Liver (tissue), 9 donors: ENCODE measurements around the gene IRAK1BP1. TPM values are rescaled to one million over a fixed set of nuclear protein-coding genes. Genes with fewer than 3 reads are reported as not detected.

Source experiments
- DNase-seq: peaks from one replicate; pipeline ENCODE4 v3.0.0-alpha.2; 2017; ENCODE audit warnings: low spot score
- H3K27ac ChIP-seq, 2 donors: one replicate each; pipeline ENCODE4 v1.7.0; 2013; ENCODE audit warnings: inconsistent platforms in 2 of 2, low read length in 2 of 2, control low read depth in 1 of 2, low read depth in 1 of 2, mild to moderate bottlenecking in 1 of 2
- H3K27me3 ChIP-seq, 4 donors: one replicate each; pipeline versions ENCODE4 v1.6.1 to v1.7.0; 2013; ENCODE audit warnings: low read length in 3 of 4, inconsistent platforms in 1 of 4, mild to moderate bottlenecking in 1 of 4, moderate library complexity in 1 of 4; ENCODE audit not compliant: control insufficient read depth in 4 of 4, insufficient read depth in 4 of 4
- H3K36me3 ChIP-seq, 4 donors: one replicate each; pipeline versions ENCODE4 v1.6.1 to v1.7.0; 2013; ENCODE audit warnings: low read length in 3 of 4, mild to moderate bottlenecking in 3 of 4, low read depth in 1 of 4, moderate library complexity in 1 of 4; ENCODE audit not compliant: control insufficient read depth in 4 of 4, insufficient read depth in 3 of 4
- H3K4me1 ChIP-seq, 4 donors: one replicate each; pipeline versions ENCODE4 v1.6.1 to v1.7.0; 2013; ENCODE audit warnings: low read length in 3 of 4, mild to moderate bottlenecking in 3 of 4, moderate library complexity in 1 of 4; ENCODE audit not compliant: control insufficient read depth in 4 of 4, insufficient read depth in 4 of 4
- H3K4me3 ChIP-seq, 3 donors: one replicate each; pipeline versions ENCODE4 v1.6.1 to v1.7.0; 2013; ENCODE audit warnings: low read length in 3 of 3, control low read depth in 1 of 3, low read depth in 1 of 3, mild to moderate bottlenecking in 1 of 3
- H3K9ac ChIP-seq, 2 donors: one replicate each; pipeline ENCODE4 v1.7.0; 2013; ENCODE audit warnings: low read length in 2 of 2, mild to moderate bottlenecking in 2 of 2, moderate library complexity in 2 of 2, control low read depth in 1 of 2, low read depth in 1 of 2
- H3K9me3 ChIP-seq, 4 donors: one replicate each; pipeline versions ENCODE4 v1.6.1 to v1.7.0; 2013; ENCODE audit warnings: low read length in 3 of 4; ENCODE audit not compliant: control insufficient read depth in 4 of 4
- FOXA1 ChIP-seq: IDR thresholded peaks from 2 replicates; pipeline ENCODE4 v1.6.1; 2016; ENCODE audit warnings: antibody characterized with exemption
- FOXA2 ChIP-seq: IDR thresholded peaks from 2 replicates; pipeline ENCODE4 v1.6.1; 2016; ENCODE audit warnings: antibody characterized with exemption
- HNF4A ChIP-seq, 2 donors: conservative IDR thresholded peaks; 2 replicates each; pipeline ENCODE4 v1.6.1; 2016; ENCODE audit warnings: antibody characterized with exemption in 2 of 2, mild to moderate bottlenecking in 2 of 2
- HNF4G ChIP-seq: IDR thresholded peaks from 2 replicates; pipeline ENCODE4 v1.6.1; 2016; ENCODE audit warnings: antibody characterized with exemption
- NR2F2 ChIP-seq: IDR thresholded peaks from 2 replicates; pipeline ENCODE4 v1.6.1; 2016; ENCODE audit warnings: antibody characterized with exemption
- RXRA ChIP-seq, 2 donors: IDR thresholded peaks; 2 replicates each; pipeline ENCODE4 v1.6.1; 2017 to 2018; ENCODE audit warnings: antibody characterized with exemption in 2 of 2, mild to moderate bottlenecking in 1 of 2
- SP1 ChIP-seq: IDR thresholded peaks from 2 replicates; pipeline ENCODE4 v1.6.1; 2018; ENCODE audit warnings: antibody characterized with exemption, mild to moderate bottlenecking
- TAF1 ChIP-seq: conservative IDR thresholded peaks from 2 replicates; pipeline ENCODE4 v1.6.1; 2016; ENCODE audit warnings: antibody characterized with exemption, mild to moderate bottlenecking
- YY1 ChIP-seq: IDR thresholded peaks from 2 replicates; pipeline ENCODE4 v1.6.1; 2016; ENCODE audit warnings: antibody characterized with exemption, mild to moderate bottlenecking
- WGBS: extraction: QIAGEN DNeasy Blood & Tissue Kit; methylation state at CpG from one replicate; pipeline ENCODE4 v1.1.7; 2013; 5-methylcytosine and 5-hydroxymethylcytosine counted together
- polyA plus RNA-seq, 2 donors: library from polyadenylated mRNA; stranded (reverse) in 1 of 2; unstranded in 1 of 2; fragments of 200-250 nt in 1 of 2; fragments of >200 nt in 1 of 2; fragmentation: Nextera tagmentation in 1 of 2; extraction: Ambion mirVana in 1 of 2; gene quantifications; one replicate each; pipeline versions ENCODE4 v1.2.1 to v1.2.3, GENCODE V29; 2013 to 2015
- total RNA-seq, 2 donors: library from RNA; depleted of rRNA; stranded (reverse); fragments of >200 nt; gene quantifications; one replicate each; pipeline ENCODE4 v1.2.3, GENCODE V29; 2014
- TF ChIP-seq, protein P1 (sequence below): IDR thresholded peaks from 2 replicates; pipeline ENCODE4 v1.6.1; 2016; ENCODE audit warnings: antibody characterized with exemption, mild to moderate bottlenecking
- TF ChIP-seq, protein P2 (sequence below): fragments of 150-350 bp; IDR thresholded peaks from 2 replicates; pipeline ENCODE4 v1.5.1; 2017; ENCODE audit warnings: improper control_type of control experiment, low read depth, low read length; ENCODE audit not compliant: missing input control
- TF ChIP-seq, protein P3 (sequence below): IDR thresholded peaks from 2 replicates; pipeline ENCODE4 v1.6.1; 2016; ENCODE audit warnings: antibody characterized with exemption
- TF ChIP-seq, protein P4 (sequence below): IDR thresholded peaks from 2 replicates; pipeline ENCODE4 v1.6.1; 2016; ENCODE audit warnings: antibody characterized with exemption
- TF ChIP-seq, protein P5 (sequence below): IDR thresholded peaks from 2 replicates; pipeline ENCODE4 v1.6.1; 2016; ENCODE audit warnings: antibody characterized with exemption
- donor health status: healthy.
- donor health status: healthy.
- donor health status: healthy.
- donor health status: healthy.
- donor health status: healthy.

IRAK1BP1 gene
- total and polyA plus RNA-seq, 4 donors, result 0.46 to 2.2 (median 0.77) TPM

DNA sequence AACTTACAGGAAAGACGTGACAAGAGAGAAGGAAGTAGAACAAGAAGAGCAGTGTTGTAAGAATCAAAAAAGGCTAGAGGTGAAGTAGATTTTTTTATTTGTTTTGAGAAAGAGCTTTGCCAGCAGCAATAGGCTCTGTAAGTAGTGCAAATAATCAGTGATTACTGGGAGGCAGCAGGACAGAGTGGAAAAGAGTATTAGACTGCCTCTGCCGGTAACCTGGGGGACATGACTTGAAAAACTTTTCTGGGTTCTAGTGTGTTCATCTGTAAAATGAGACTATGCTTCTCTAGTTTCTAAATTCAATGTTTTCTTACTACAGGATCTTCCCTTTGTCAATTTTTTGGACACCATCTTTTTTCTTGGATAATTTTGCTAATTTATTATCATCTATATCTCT lies 5.8 kb upstream of the IRAK1BP1 start:
- Histone ChIP-seq H3K27me3 (no peaks in the 10 kb centered on the region), H3K9ac (no peak overlapping the region), H3K4me3 (no peak overlapping the region), H3K9me3 (no peaks in the 10 kb centered on the region), H3K4me1 (peaks cover 0 to 2% (median 0%) of the 10 kb centered on the region in 4 donors), H3K27ac (no peak overlapping the region), H3K36me3 (no peaks in the 10 kb centered on the region)
- TF ChIP-seq, protein P1, sequence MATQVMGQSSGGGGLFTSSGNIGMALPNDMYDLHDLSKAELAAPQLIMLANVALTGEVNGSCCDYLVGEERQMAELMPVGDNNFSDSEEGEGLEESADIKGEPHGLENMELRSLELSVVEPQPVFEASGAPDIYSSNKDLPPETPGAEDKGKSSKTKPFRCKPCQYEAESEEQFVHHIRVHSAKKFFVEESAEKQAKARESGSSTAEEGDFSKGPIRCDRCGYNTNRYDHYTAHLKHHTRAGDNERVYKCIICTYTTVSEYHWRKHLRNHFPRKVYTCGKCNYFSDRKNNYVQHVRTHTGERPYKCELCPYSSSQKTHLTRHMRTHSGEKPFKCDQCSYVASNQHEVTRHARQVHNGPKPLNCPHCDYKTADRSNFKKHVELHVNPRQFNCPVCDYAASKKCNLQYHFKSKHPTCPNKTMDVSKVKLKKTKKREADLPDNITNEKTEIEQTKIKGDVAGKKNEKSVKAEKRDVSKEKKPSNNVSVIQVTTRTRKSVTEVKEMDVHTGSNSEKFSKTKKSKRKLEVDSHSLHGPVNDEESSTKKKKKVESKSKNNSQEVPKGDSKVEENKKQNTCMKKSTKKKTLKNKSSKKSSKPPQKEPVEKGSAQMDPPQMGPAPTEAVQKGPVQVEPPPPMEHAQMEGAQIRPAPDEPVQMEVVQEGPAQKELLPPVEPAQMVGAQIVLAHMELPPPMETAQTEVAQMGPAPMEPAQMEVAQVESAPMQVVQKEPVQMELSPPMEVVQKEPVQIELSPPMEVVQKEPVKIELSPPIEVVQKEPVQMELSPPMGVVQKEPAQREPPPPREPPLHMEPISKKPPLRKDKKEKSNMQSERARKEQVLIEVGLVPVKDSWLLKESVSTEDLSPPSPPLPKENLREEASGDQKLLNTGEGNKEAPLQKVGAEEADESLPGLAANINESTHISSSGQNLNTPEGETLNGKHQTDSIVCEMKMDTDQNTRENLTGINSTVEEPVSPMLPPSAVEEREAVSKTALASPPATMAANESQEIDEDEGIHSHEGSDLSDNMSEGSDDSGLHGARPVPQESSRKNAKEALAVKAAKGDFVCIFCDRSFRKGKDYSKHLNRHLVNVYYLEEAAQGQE, result no peak
- TF ChIP-seq FOXA2, result no peak
- TF ChIP-seq HNF4A (conservative IDR thresholded peaks at IDR 0.05), result no peak
- TF ChIP-seq, protein P2, sequence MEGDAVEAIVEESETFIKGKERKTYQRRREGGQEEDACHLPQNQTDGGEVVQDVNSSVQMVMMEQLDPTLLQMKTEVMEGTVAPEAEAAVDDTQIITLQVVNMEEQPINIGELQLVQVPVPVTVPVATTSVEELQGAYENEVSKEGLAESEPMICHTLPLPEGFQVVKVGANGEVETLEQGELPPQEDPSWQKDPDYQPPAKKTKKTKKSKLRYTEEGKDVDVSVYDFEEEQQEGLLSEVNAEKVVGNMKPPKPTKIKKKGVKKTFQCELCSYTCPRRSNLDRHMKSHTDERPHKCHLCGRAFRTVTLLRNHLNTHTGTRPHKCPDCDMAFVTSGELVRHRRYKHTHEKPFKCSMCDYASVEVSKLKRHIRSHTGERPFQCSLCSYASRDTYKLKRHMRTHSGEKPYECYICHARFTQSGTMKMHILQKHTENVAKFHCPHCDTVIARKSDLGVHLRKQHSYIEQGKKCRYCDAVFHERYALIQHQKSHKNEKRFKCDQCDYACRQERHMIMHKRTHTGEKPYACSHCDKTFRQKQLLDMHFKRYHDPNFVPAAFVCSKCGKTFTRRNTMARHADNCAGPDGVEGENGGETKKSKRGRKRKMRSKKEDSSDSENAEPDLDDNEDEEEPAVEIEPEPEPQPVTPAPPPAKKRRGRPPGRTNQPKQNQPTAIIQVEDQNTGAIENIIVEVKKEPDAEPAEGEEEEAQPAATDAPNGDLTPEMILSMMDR, result no peak
- TF ChIP-seq NR2F2, result no peak
- no peak for TF ChIP-seq FOXA1
- TF ChIP-seq RXRA (IDR thresholded peaks at IDR 0.05), result no peak
- TF ChIP-seq, protein P3, sequence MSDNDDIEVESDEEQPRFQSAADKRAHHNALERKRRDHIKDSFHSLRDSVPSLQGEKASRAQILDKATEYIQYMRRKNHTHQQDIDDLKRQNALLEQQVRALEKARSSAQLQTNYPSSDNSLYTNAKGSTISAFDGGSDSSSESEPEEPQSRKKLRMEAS, result no peak
- TF ChIP-seq, protein P4, sequence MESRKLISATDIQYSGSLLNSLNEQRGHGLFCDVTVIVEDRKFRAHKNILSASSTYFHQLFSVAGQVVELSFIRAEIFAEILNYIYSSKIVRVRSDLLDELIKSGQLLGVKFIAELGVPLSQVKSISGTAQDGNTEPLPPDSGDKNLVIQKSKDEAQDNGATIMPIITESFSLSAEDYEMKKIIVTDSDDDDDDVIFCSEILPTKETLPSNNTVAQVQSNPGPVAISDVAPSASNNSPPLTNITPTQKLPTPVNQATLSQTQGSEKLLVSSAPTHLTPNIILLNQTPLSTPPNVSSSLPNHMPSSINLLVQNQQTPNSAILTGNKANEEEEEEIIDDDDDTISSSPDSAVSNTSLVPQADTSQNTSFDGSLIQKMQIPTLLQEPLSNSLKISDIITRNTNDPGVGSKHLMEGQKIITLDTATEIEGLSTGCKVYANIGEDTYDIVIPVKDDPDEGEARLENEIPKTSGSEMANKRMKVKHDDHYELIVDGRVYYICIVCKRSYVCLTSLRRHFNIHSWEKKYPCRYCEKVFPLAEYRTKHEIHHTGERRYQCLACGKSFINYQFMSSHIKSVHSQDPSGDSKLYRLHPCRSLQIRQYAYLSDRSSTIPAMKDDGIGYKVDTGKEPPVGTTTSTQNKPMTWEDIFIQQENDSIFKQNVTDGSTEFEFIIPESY, result no peak
- TF ChIP-seq YY1, result no peak
- TF ChIP-seq SP1, result no peak
- TF ChIP-seq, protein P5, sequence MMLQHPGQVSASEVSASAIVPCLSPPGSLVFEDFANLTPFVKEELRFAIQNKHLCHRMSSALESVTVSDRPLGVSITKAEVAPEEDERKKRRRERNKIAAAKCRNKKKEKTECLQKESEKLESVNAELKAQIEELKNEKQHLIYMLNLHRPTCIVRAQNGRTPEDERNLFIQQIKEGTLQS, result no peak
- TF ChIP-seq TAF1, result no peak
- no peak for TF ChIP-seq HNF4G
- DNase-seq, result no peak
- 68% methylated on average over 2 of the region's 2 CpGs for WGBS

DNA sequence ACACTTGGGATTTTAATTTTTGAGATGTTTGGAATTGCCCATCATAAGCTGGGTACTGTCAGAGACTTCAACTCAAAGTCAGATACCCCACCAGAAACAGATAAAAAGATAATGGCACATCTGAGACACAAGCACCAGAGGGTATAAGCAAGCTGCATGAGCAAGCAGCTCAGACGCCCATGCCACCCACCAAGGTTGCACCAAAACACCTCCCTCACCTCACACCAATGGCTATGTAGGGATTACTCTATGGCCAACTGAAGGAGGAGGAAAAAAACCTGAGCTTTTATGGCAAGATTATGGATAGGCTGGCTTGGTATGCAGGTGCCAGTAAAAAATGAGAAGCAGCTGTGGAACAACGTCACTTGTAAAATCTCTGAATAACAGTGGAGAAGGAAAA lies 3.8 kb upstream of the IRAK1BP1 start:
- WGBS, result 84% methylated on average over 2 of the region's 2 CpGs
- no peak for DNase-seq
- no peak overlapping the region for H3K27ac ChIP-seq
- H3K27me3 ChIP-seq, result no peaks in the 10 kb centered on the region
- H3K4me3 ChIP-seq, result no peak overlapping the region
- no peaks in the 10 kb centered on the region for H3K36me3 ChIP-seq
- no peaks in the 10 kb centered on the region for H3K9me3 ChIP-seq
- H3K4me1 ChIP-seq, result peaks cover 0 to 14% (median 0%) of the 10 kb centered on the region in 4 donors
- no peak overlapping the region for H3K9ac ChIP-seq
- TF ChIP-seq HNF4A (conservative IDR thresholded peaks at IDR 0.05), result no peak
- TF ChIP-seq TAF1, result no peak
- TF ChIP-seq, protein P1, result no peak
- TF ChIP-seq, protein P5, result no peak
- TF ChIP-seq, protein P4, result no peak
- no peak for TF ChIP-seq FOXA2
- TF ChIP-seq, protein P2, result no peak
- TF ChIP-seq RXRA (IDR thresholded peaks at IDR 0.05), result no peak
- no peak for TF ChIP-seq FOXA1
- no peak for TF ChIP-seq SP1
- TF ChIP-seq HNF4G, result no peak
